CD4-positive, alpha-beta T cell (primary cell): ENCODE measurements around the gene DHRS1. TPM values are rescaled to one million over a fixed set of nuclear protein-coding genes. Genes with fewer than 3 reads are reported as not detected.

Experiments used
- ATAC-seq: fragments of 200-7000 bp; cut with Tn5 transposase; one replicate; pipeline ENCODE4 v1.10.0; 2022; ENCODE audit warnings: mild to moderate bottlenecking; ENCODE audit not compliant: poor library complexity
- CTCF ChIA-PET: fragments of 350-600 bp; sonication (Branson Sonifier 250); formaldehyde crosslinking; loops from one replicate; lab custom pipeline; 2021; ENCODE audit warnings: antibody characterized with exemption, inconsistent platforms; lab: Charles Lee
- POLR2A ChIA-PET: fragments of 350-600 bp; sonication (Branson Sonifier 250); formaldehyde crosslinking; loops from one replicate; lab custom pipeline; 2021; ENCODE audit warnings: antibody characterized with exemption, inconsistent platforms; lab: Charles Lee
- DNase-seq, 14 experiments: peaks; one replicate each; pipeline ENCODE4 v3.0.0-alpha.2; 2013 to 2020; ENCODE audit warnings: mixed read lengths in 2 of 14
- H3K27ac ChIP-seq, 2 donors: one replicate each; pipeline versions ENCODE4 v1.5.1 to v1.7.0; 2013; ENCODE audit warnings: low read length in 2 of 2, low read depth in 1 of 2, mild to moderate bottlenecking in 1 of 2
- H3K27me3 ChIP-seq, 2 experiments: 1 replicate in 1 of 2; 2 replicates in 1 of 2; pipeline versions ENCODE4 v1.6.1 to v1.7.0; 2013; ENCODE audit warnings: low read length in 2 of 2, control low read depth in 1 of 2, mild to moderate bottlenecking in 1 of 2, moderate library complexity in 1 of 2; ENCODE audit not compliant: insufficient read depth in 2 of 2, control insufficient read depth in 1 of 2
- H3K36me3 ChIP-seq: one replicate; pipeline ENCODE4 v1.6.1; 2013; ENCODE audit warnings: low read length, control low read depth; ENCODE audit not compliant: insufficient read depth
- H3K4me1 ChIP-seq: one replicate; pipeline ENCODE4 v1.6.1; 2013; ENCODE audit warnings: low read length, control low read depth; ENCODE audit not compliant: insufficient read depth
- H3K4me3 ChIP-seq: one replicate; pipeline ENCODE4 v1.5.1; 2013; ENCODE audit warnings: mild to moderate bottlenecking, low read length, moderate library complexity
- H3K9me3 ChIP-seq, 2 experiments: 1 replicate in 1 of 2; 2 replicates in 1 of 2; pipeline versions ENCODE4 v1.6.1 to v1.7.0; 2013; ENCODE audit warnings: low read length in 2 of 2, mild to moderate bottlenecking in 2 of 2, control low read depth in 1 of 2, moderate library complexity in 1 of 2; ENCODE audit not compliant: control insufficient read depth in 1 of 2, insufficient read depth in 1 of 2
- H3K27ac Mint-ChIP-seq: one replicate; pipeline ENCODE4 v1.8.0; 2020; ENCODE audit warnings: mixed read lengths
- H3K27me3 Mint-ChIP-seq: one replicate; pipeline ENCODE4 v1.8.0; 2021; ENCODE audit warnings: mixed read lengths
- H3K36me3 Mint-ChIP-seq: one replicate; pipeline ENCODE4 v1.8.0; 2021; ENCODE audit warnings: low read depth, mixed read lengths
- H3K4me1 Mint-ChIP-seq: one replicate; pipeline ENCODE4 v1.8.0; 2021; ENCODE audit warnings: low read depth, mixed read lengths
- H3K4me3 Mint-ChIP-seq: one replicate; pipeline ENCODE4 v1.8.0; 2020; ENCODE audit warnings: mild to moderate bottlenecking, mixed read lengths
- H3K9me3 Mint-ChIP-seq: one replicate; pipeline ENCODE4 v1.8.0; 2020; ENCODE audit warnings: mixed read lengths
- CTCF ChIP-seq: fragments of 200-600 bp; IDR thresholded peaks from one replicate; pipeline ENCODE4 v1.8.0; 2022; ENCODE audit warnings: antibody characterized with exemption, mild to moderate bottlenecking
- intact Hi-C, 2 experiments: fragments of 100-400 bp; cut with DNase I in 1 of 2; cut with micrococcal nuclease in 1 of 2; formaldehyde crosslinking; loops; one replicate each; pipeline versions ENCODE4 v1.15.1 to v1.9.0; 2023 to 2025; cut with DNase I, micrococcal nuclease
- total RNA-seq, 174 experiments: library from RNA in 2 of 174; stranded (reverse) in 2 of 174; gene quantifications; one replicate each; pipeline ENCODE4 v1.2.3 and lab custom pipeline; 2021 to 2026

Gene DHRS1
- total RNA-seq, 2 experiments from 2014 or later: 21.5 to 23.5 TPM

- peaks cover 54% of the 10 kb centered on the region for H3K4me1 Mint-ChIP-seq
- ATAC-seq: no peak
- no peak for TF ChIP-seq CTCF
- H3K36me3 Mint-ChIP-seq: peaks cover 23% of the 10 kb centered on the region
- Histone ChIP-seq H3K27me3 (no peaks in the 10 kb centered on the region), H3K9me3 (no peaks in the 10 kb centered on the region), H3K27ac (peak overlapping the region; percentile 37 to 54), H3K4me1 (peaks cover 52% of the 10 kb centered on the region), H3K4me3 (no peak overlapping the region), H3K36me3 (peaks cover 12% of the 10 kb centered on the region)
- H3K27me3 Mint-ChIP-seq: no peaks in the 10 kb centered on the region
- CTCF ChIA-PET: interaction anchor here (1.0 to 1.5 kb wide), 4 partner anchors 23 to 165 kb away, joined by 3 to 8 read pairs (median 4); partner anchors contain the start of genes CIDEB and TINF2
- DNase-seq: no peak
- no peaks in the 10 kb centered on the region for H3K9me3 Mint-ChIP-seq
- intact Hi-C loops: loop anchor here in 1 of 2 experiments (5.0 kb wide), 2 partner anchors 39 to 41 kb away; partner anchors contain the start of genes GMPR2, LTB4R, LTB4R2 and NEDD8
- peak overlapping the region; percentile 97 for H3K27ac Mint-ChIP-seq
- peak overlapping the region; percentile 65 for H3K4me3 Mint-ChIP-seq
- POLR2A ChIA-PET: interaction anchor here (0.8 to 1.7 kb wide), 8 partner anchors 26 to 193 kb away, joined by 3 to 19 read pairs (median 3); partner anchors contain the start of genes CBLN3, CHMP4A, CIDEB and DHRS1
Measured at GRCh38 chr14:24273422-24273998, 26.1 kb downstream of the DHRS1 start.

GRCh38 chr14:24272467-24272866, 27.1 kb downstream of the DHRS1 start:
- ChIA-PET POLR2A (interaction anchor here (0.6 to 4.0 kb wide), 9 partner anchors 26 to 952 kb away, joined by 3 to 134 read pairs (median 15); partner anchors contain the start of genes CBLN3, IPO4, IRF9 and KHNYN), CTCF (interaction anchor here (1.1 to 2.9 kb wide), 7 partner anchors 25 to 159 kb away, joined by 4 to 20 read pairs (median 11); partner anchors contain the start of genes IRF9, MDP1, PSME1 and TINF2)
- Histone ChIP-seq H3K36me3 (peaks cover 22% of the 10 kb centered on the region), H3K27me3 (no peaks in the 10 kb centered on the region), H3K9me3 (no peaks in the 10 kb centered on the region), H3K27ac (peak overlapping the region; percentile 92 to 95), H3K4me1 (peaks cover 43% of the 10 kb centered on the region), H3K4me3 (no peak overlapping the region)
- peak overlapping the region; percentile 87 for H3K4me3 Mint-ChIP-seq
- peaks cover 28% of the 10 kb centered on the region for H3K36me3 Mint-ChIP-seq
- H3K27ac Mint-ChIP-seq: peak overlapping the region; percentile 97
- H3K27me3 Mint-ChIP-seq: no peaks in the 10 kb centered on the region
- no peak for TF ChIP-seq CTCF
- intact Hi-C loops: loop anchor here (1.0 to 5.0 kb wide), 3 partner anchors 25 to 40 kb away; partner anchors contain the start of genes GMPR2 (in 1 of the 2), LTB4R (in 1 of the 2), LTB4R2 (in 1 of the 2) and NEDD8 (in 1 of the 2)
- peaks cover 48% of the 10 kb centered on the region for H3K4me1 Mint-ChIP-seq
- no peak for ATAC-seq
- DNase-seq: no peak
- H3K9me3 Mint-ChIP-seq: no peaks in the 10 kb centered on the region

GRCh38 chr14:24271834-24272263, 27.7 kb downstream of the DHRS1 start:
- Histone ChIP-seq H3K27me3 (no peaks in the 10 kb centered on the region), H3K4me1 (peaks cover 43% of the 10 kb centered on the region), H3K27ac (peak overlapping the region; percentile 92 to 95), H3K4me3 (peak overlapping the region; percentile 86), H3K9me3 (no peaks in the 10 kb centered on the region), H3K36me3 (peaks cover 28% of the 10 kb centered on the region)
- no peaks in the 10 kb centered on the region for H3K9me3 Mint-ChIP-seq
- TF ChIP-seq CTCF: no peak
- H3K4me3 Mint-ChIP-seq: peak overlapping the region; percentile 87
- no peak for DNase-seq
- intact Hi-C loops: loop anchor here (1.0 to 5.0 kb wide), 8 partner anchors 25 to 59 kb away; partner anchors contain the start of genes GMPR2 (in 2 of the 2), NEDD8 (in 2 of the 2), CHMP4A (in 1 of the 2) and LTB4R (in 1 of the 2)
- peaks cover 34% of the 10 kb centered on the region for H3K36me3 Mint-ChIP-seq
- H3K27ac Mint-ChIP-seq: peak overlapping the region; percentile 97
- no peaks in the 10 kb centered on the region for H3K27me3 Mint-ChIP-seq
- POLR2A ChIA-PET: interaction anchor here (0.6 to 4.0 kb wide), 24 partner anchors 26 to 951 kb away, joined by 3 to 134 read pairs (median 7); partner anchors contain the start of genes CBLN3, CHMP4A, CIDEB and DCAF11
- H3K4me1 Mint-ChIP-seq: peaks cover 43% of the 10 kb centered on the region
- no peak for ATAC-seq
- CTCF ChIA-PET: interaction anchor here (1.0 to 3.6 kb wide), 14 partner anchors 9 to 160 kb away, joined by 3 to 20 read pairs (median 8); partner anchors contain the start of genes CHMP4A, CIDEB, IRF9 and MDP1
